ENCODE results near the gene FANCI.

Gene FANCI

DNA sequence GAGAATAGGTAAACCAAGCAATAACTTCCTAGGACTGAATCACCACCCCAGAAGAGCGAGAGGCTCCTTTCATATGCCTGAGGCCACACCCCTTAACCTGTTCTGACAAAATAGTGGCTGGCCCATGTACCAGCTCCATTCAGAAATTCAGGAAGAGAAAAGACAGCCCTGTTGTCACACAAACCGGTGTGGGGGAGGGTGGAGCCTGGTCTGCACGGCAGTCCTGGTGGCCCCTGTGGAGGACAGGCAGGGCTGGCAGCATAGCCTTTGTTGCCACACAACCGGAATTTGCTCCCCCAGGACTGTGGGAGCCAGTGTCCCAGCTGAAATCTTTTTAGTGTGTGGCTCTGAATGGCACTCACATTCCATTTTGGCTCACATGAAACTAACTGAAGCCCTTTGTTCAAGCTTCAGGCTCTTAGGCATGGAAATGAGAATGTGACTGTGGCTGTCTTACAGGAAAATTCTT, 46.2 kb upstream of the FANCI start:
- peak; percentile 75 for DNase-seq
- H3K23ac ChIP-seq (ENCODE audit: low read length) = no peak overlapping the region
- no peak overlapping the region for H4K8ac ChIP-seq (ENCODE audit: low read depth, low read length)
- H3K4me3 ChIP-seq (ENCODE audit: low read length) = no peak overlapping the region
- H2BK15ac ChIP-seq (replicated peaks; ENCODE audit: low read depth) = no peak overlapping the region
- peak overlapping the region; percentile 4 for H3K27ac ChIP-seq (ENCODE audit: low read depth, low read length)
- H3K36me3 ChIP-seq (ENCODE audit: control insufficient read depth, insufficient read depth, low read length) = no peaks in the 10 kb centered on the region
- H2BK5ac ChIP-seq (ENCODE audit: low read length) = no peak overlapping the region
- H3K4me1 ChIP-seq (ENCODE audit: control insufficient read depth, low read depth, low read length) = peaks cover 12% of the 10 kb centered on the region
- no peaks in the 10 kb centered on the region for H3K27me3 ChIP-seq (ENCODE audit: insufficient read depth, low read length, poor library complexity)
- no peak overlapping the region for H2BK120ac ChIP-seq (ENCODE audit: low read depth, low read length)
- H3K56ac ChIP-seq (ENCODE audit: low read length) = peak overlapping the region; percentile 26
- no peaks in the 10 kb centered on the region for H3K79me2 ChIP-seq (ENCODE audit: control insufficient read depth, insufficient read depth, low read length)
- no peaks in the 10 kb centered on the region for H3K79me1 ChIP-seq (ENCODE audit: low read length)
- no peak overlapping the region for H4K5ac ChIP-seq (ENCODE audit: low read length)
- WGBS (ENCODE audit: extremely low coverage, insufficient coverage, low lambda C conversion rate) = no CpG with 5 or more reads among the region's 4 CpGs
- no peak overlapping the region for H3K4me2 ChIP-seq (ENCODE audit: low read length)
- no peak overlapping the region for H2AK5ac ChIP-seq (ENCODE audit: low read length)
- H3K18ac ChIP-seq (ENCODE audit: low read length) = no peak overlapping the region
- no peak overlapping the region for H3K4ac ChIP-seq (ENCODE audit: low read depth, low read length)
- no peak overlapping the region for H3K9ac ChIP-seq (ENCODE audit: low read length)

DNA sequence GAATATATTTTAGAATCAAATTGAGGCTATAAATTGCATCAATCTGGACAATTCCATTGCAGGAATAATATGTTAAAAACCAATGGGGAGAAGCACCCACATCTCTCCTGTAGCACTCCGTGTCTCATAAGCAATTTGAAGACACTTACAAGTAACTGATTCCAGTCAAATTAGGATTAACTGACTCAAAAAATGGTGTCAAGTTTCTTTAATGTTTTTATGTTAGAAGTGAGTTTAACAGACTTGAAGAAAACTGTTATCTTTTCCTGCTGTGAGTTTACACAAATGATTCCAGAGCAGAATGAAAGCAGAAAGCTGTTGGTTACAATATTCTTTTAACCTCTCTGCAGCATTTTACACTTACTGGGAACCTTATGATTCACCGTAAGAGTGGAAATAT, 45.6 kb upstream of the FANCI start:
- Histone ChIP-seq H3K4me1 (ENCODE audit: control insufficient read depth, low read depth, low read length) (peaks cover 12% of the 10 kb centered on the region), H4K8ac (ENCODE audit: low read depth, low read length) (no peak overlapping the region), H3K9ac (ENCODE audit: low read length) (no peak overlapping the region), H2BK15ac (replicated peaks; ENCODE audit: low read depth) (no peak overlapping the region), H3K27ac (ENCODE audit: low read depth, low read length) (no peak overlapping the region), H2BK5ac (ENCODE audit: low read length) (no peak overlapping the region), H3K79me2 (ENCODE audit: control insufficient read depth, insufficient read depth, low read length) (no peaks in the 10 kb centered on the region), H3K36me3 (ENCODE audit: control insufficient read depth, insufficient read depth, low read length) (no peaks in the 10 kb centered on the region), H4K5ac (ENCODE audit: low read length) (no peak overlapping the region), H3K18ac (ENCODE audit: low read length) (no peak overlapping the region), H2AK5ac (ENCODE audit: low read length) (no peak overlapping the region), H2BK120ac (ENCODE audit: low read depth, low read length) (no peak overlapping the region), H3K4ac (ENCODE audit: low read depth, low read length) (no peak overlapping the region), H3K23ac (ENCODE audit: low read length) (no peak overlapping the region), H3K27me3 (ENCODE audit: insufficient read depth, low read length, poor library complexity) (no peaks in the 10 kb centered on the region), H3K79me1 (ENCODE audit: low read length) (no peaks in the 10 kb centered on the region), H3K4me3 (ENCODE audit: low read length) (no peak overlapping the region), H3K4me2 (ENCODE audit: low read length) (no peak overlapping the region), H3K56ac (ENCODE audit: low read length) (no peak overlapping the region)
- DNase-seq = no peak
- no CpG with 5 or more reads among the region's 2 CpGs for WGBS (ENCODE audit: extremely low coverage, insufficient coverage, low lambda C conversion rate)

GRCh38 chr15:89198934-89199333, 44.8 kb upstream of the FANCI start:
- H3K9ac ChIP-seq (ENCODE audit: low read length) = no peak overlapping the region
- no peaks in the 10 kb centered on the region for H3K36me3 ChIP-seq (ENCODE audit: control insufficient read depth, insufficient read depth, low read length)
- H3K23ac ChIP-seq (ENCODE audit: low read length) = no peak overlapping the region
- no peak overlapping the region for H2BK120ac ChIP-seq (ENCODE audit: low read depth, low read length)
- no peak overlapping the region for H2BK15ac ChIP-seq (replicated peaks; ENCODE audit: low read depth)
- H3K27me3 ChIP-seq (ENCODE audit: insufficient read depth, low read length, poor library complexity) = no peaks in the 10 kb centered on the region
- no peaks in the 10 kb centered on the region for H3K79me2 ChIP-seq (ENCODE audit: control insufficient read depth, insufficient read depth, low read length)
- no peaks in the 10 kb centered on the region for H3K79me1 ChIP-seq (ENCODE audit: low read length)
- H3K4me3 ChIP-seq (ENCODE audit: low read length) = no peak overlapping the region
- peaks cover 12% of the 10 kb centered on the region for H3K4me1 ChIP-seq (ENCODE audit: control insufficient read depth, low read depth, low read length)
- peak overlapping the region; percentile 3 for H3K18ac ChIP-seq (ENCODE audit: low read length)
- no peak overlapping the region for H2BK5ac ChIP-seq (ENCODE audit: low read length)
- no peak overlapping the region for H2AK5ac ChIP-seq (ENCODE audit: low read length)
- DNase-seq = no peak
- no peak overlapping the region for H4K8ac ChIP-seq (ENCODE audit: low read depth, low read length)
- no peak overlapping the region for H3K4ac ChIP-seq (ENCODE audit: low read depth, low read length)
- no peak overlapping the region for H3K4me2 ChIP-seq (ENCODE audit: low read length)
- H3K27ac ChIP-seq (ENCODE audit: low read depth, low read length) = no peak overlapping the region
- H3K56ac ChIP-seq (ENCODE audit: low read length) = peak overlapping the region; percentile 56
- WGBS (ENCODE audit: extremely low coverage, insufficient coverage, low lambda C conversion rate) = no CpG with 5 or more reads among the region's 3 CpGs
- H4K5ac ChIP-seq (ENCODE audit: low read length) = no peak overlapping the region

- WGBS (ENCODE audit: extremely low coverage, insufficient coverage, low lambda C conversion rate) = no CpG with 5 or more reads among the region's 6 CpGs
- H4K8ac ChIP-seq (ENCODE audit: low read depth, low read length) = no peak overlapping the region
Observed at GRCh38 chr15:89199746-89200145, 44.0 kb upstream of the FANCI start.

GRCh38 chr15:89200182-89200581, 43.6 kb upstream of the FANCI start:
- Histone ChIP-seq H3K4me1 (ENCODE audit: control insufficient read depth, low read depth, low read length) (peaks cover 12% of the 10 kb centered on the region), H3K56ac (ENCODE audit: low read length) (no peak overlapping the region), H3K4ac (ENCODE audit: low read depth, low read length) (no peak overlapping the region), H3K27ac (ENCODE audit: low read depth, low read length) (no peak overlapping the region), H3K27me3 (ENCODE audit: insufficient read depth, low read length, poor library complexity) (no peaks in the 10 kb centered on the region), H4K8ac (ENCODE audit: low read depth, low read length) (no peak overlapping the region), H3K4me2 (ENCODE audit: low read length) (no peak overlapping the region), H3K23ac (ENCODE audit: low read length) (no peak overlapping the region), H3K9ac (ENCODE audit: low read length) (peak overlapping the region; percentile 22), H2BK15ac (replicated peaks; ENCODE audit: low read depth) (no peak overlapping the region), H3K36me3 (ENCODE audit: control insufficient read depth, insufficient read depth, low read length) (no peaks in the 10 kb centered on the region), H4K5ac (ENCODE audit: low read length) (no peak overlapping the region), H2AK5ac (ENCODE audit: low read length) (no peak overlapping the region), H3K79me1 (ENCODE audit: low read length) (no peaks in the 10 kb centered on the region), H2BK5ac (ENCODE audit: low read length) (no peak overlapping the region), H3K79me2 (ENCODE audit: control insufficient read depth, insufficient read depth, low read length) (no peaks in the 10 kb centered on the region), H3K18ac (ENCODE audit: low read length) (no peak overlapping the region), H2BK120ac (ENCODE audit: low read depth, low read length) (no peak overlapping the region), H3K4me3 (ENCODE audit: low read length) (no peak overlapping the region)
- no peak for DNase-seq
- WGBS (ENCODE audit: extremely low coverage, insufficient coverage, low lambda C conversion rate) = no CpG with 5 or more reads among the region's 12 CpGs

More at GRCh38 chr15:89199746-89200145, 44.0 kb upstream of the FANCI start:
- Histone ChIP-seq H2AK5ac (ENCODE audit: low read length) (no peak overlapping the region), H3K4me2 (ENCODE audit: low read length) (no peak overlapping the region), H3K79me1 (ENCODE audit: low read length) (no peaks in the 10 kb centered on the region), H3K18ac (ENCODE audit: low read length) (peak overlapping the region; percentile 12), H3K23ac (ENCODE audit: low read length) (no peak overlapping the region), H4K5ac (ENCODE audit: low read length) (no peak overlapping the region), H3K56ac (ENCODE audit: low read length) (peak overlapping the region; percentile 56), H3K4me3 (ENCODE audit: low read length) (no peak overlapping the region), H2BK5ac (ENCODE audit: low read length) (no peak overlapping the region), H3K4ac (ENCODE audit: low read depth, low read length) (no peak overlapping the region), H2BK15ac (replicated peaks; ENCODE audit: low read depth) (no peak overlapping the region), H3K27ac (ENCODE audit: low read depth, low read length) (no peak overlapping the region), H3K4me1 (ENCODE audit: control insufficient read depth, low read depth, low read length) (peaks cover 12% of the 10 kb centered on the region), H3K27me3 (ENCODE audit: insufficient read depth, low read length, poor library complexity) (no peaks in the 10 kb centered on the region), H2BK120ac (ENCODE audit: low read depth, low read length) (no peak overlapping the region), H3K79me2 (ENCODE audit: control insufficient read depth, insufficient read depth, low read length) (no peaks in the 10 kb centered on the region), H3K9ac (ENCODE audit: low read length) (no peak overlapping the region), H3K36me3 (ENCODE audit: control insufficient read depth, insufficient read depth, low read length) (no peaks in the 10 kb centered on the region)
- peak; percentile 93 for DNase-seq

DNA sequence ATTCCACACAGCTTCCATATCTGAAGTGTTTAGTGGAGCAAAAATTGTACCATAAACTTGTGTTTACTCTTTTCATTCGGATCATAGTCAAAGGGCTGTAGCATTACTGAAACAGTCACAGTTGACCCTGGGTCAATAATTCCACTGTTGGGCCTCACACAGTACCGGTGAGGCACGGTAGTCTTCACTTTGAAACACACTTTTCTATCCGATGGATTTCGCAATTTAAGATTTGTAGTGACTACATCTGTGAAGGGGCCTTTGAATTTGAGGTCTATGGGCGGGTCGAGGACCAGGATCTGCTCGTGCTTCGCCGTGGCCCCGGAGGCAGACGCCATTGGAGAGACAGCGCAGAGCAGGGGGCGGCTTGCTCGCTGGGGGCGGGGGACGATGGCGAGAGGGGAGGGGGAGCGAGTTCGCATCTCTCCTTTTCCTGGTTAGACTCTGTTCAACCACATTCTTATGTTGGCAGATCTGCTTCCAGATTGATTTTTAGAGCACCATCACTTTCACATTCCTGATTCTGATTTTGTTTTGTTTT, 42.2 kb upstream of the FANCI start:
- no peak overlapping the region for H2BK5ac ChIP-seq (ENCODE audit: low read length)
- no peak overlapping the region for H3K27ac ChIP-seq (ENCODE audit: low read depth, low read length)
- H2BK15ac ChIP-seq (replicated peaks; ENCODE audit: low read depth) = no peak overlapping the region
- H3K4me1 ChIP-seq (ENCODE audit: control insufficient read depth, low read depth, low read length) = peaks cover 12% of the 10 kb centered on the region
- no peak overlapping the region for H3K18ac ChIP-seq (ENCODE audit: low read length)
- no peak overlapping the region for H3K9ac ChIP-seq (ENCODE audit: low read length)
- H4K8ac ChIP-seq (ENCODE audit: low read depth, low read length) = no peak overlapping the region
- WGBS (ENCODE audit: extremely low coverage, insufficient coverage, low lambda C conversion rate) = no CpG with 5 or more reads among the region's 20 CpGs
- H3K4ac ChIP-seq (ENCODE audit: low read depth, low read length) = no peak overlapping the region
- no peaks in the 10 kb centered on the region for H3K79me1 ChIP-seq (ENCODE audit: low read length)
- H2AK5ac ChIP-seq (ENCODE audit: low read length) = no peak overlapping the region
- no peaks in the 10 kb centered on the region for H3K36me3 ChIP-seq (ENCODE audit: control insufficient read depth, insufficient read depth, low read length)
- no peak for DNase-seq
- H2BK120ac ChIP-seq (ENCODE audit: low read depth, low read length) = no peak overlapping the region
- H3K4me3 ChIP-seq (ENCODE audit: low read length) = no peak overlapping the region
- no peak overlapping the region for H3K4me2 ChIP-seq (ENCODE audit: low read length)
- H3K79me2 ChIP-seq (ENCODE audit: control insufficient read depth, insufficient read depth, low read length) = no peaks in the 10 kb centered on the region
- H3K23ac ChIP-seq (ENCODE audit: low read length) = no peak overlapping the region
- no peak overlapping the region for H4K5ac ChIP-seq (ENCODE audit: low read length)
- H3K56ac ChIP-seq (ENCODE audit: low read length) = no peak overlapping the region
- H3K27me3 ChIP-seq (ENCODE audit: insufficient read depth, low read length, poor library complexity) = no peaks in the 10 kb centered on the region

Measured in mesendoderm (in vitro differentiated cells).